HG03060 (cell line): ENCODE measurements around the gene EIF1AD.
"Not testable (repeated sequence)": the region's sequence is repeated elsewhere in the genome, so short reads cannot be mapped to it uniquely, and the experiment has no call there.

ENCODE experiments used
- ATAC-seq: cut with Tn5 transposase; IDR thresholded peaks from one replicate; pipeline ENCODE4 v1.9.1; 2021; ENCODE audit warnings: low read depth, moderate number of reproducible peaks; ENCODE audit not compliant: unreplicated experiment

Gene EIF1AD

GRCh38 chr11:65973439-65974110, 28.4 kb downstream of the EIF1AD start:
- no peak for ATAC-seq

GRCh38 chr11:65972116-65972515, 29.8 kb downstream of the EIF1AD start:
- ATAC-seq: no peak

- no peak for ATAC-seq
These were observed 33.1 kb downstream of the EIF1AD start for GRCh38 chr11:65968600-65969482.

GRCh38 chr11:65967329-65967934, 34.5 kb downstream of the EIF1AD start:
- ATAC-seq: no peak

GRCh38 chr11:65965986-65966762, 35.8 kb downstream of the EIF1AD start:
- ATAC-seq: no peak

GRCh38 chr11:65964906-65965305, 37.1 kb downstream of the EIF1AD start:
- ATAC-seq: no peak

- no peak for ATAC-seq
These were observed 39.8 kb downstream of the EIF1AD start for GRCh38 chr11:65962141-65962564.

- ATAC-seq: peak; percentile 83
These were observed 40.5 kb downstream of the EIF1AD start, which contains the start of gene SART1 for GRCh38 chr11:65961267-65962140. Gene SART1 (plus strand): TSS chr11:65961734. CDS start chr11:65961781, 47 bp downstream.

GRCh38 chr11:65960824-65961266, 41.1 kb downstream of the EIF1AD start:
- ATAC-seq: no peak

- ATAC-seq: no peak
These were observed 43.1 kb downstream of the EIF1AD start for GRCh38 chr11:65958774-65959420.

- ATAC-seq: no peak
These were observed 43.7 kb downstream of the EIF1AD start for GRCh38 chr11:65958291-65958690.

GRCh38 chr11:65954771-65955170, 47.2 kb downstream of the EIF1AD start:
- ATAC-seq: no peak

GRCh38 chr11:65953471-65953870, 48.5 kb downstream of the EIF1AD start:
- ATAC-seq: no peak

GRCh38 chr11:65952052-65952521, 49.9 kb downstream of the EIF1AD start:
- ATAC-seq: no peak

- ATAC-seq: not testable (repeated sequence)
These were observed 50.3 kb downstream of the EIF1AD start for GRCh38 chr11:65951641-65952040.

GRCh38 chr11:65950711-65951110, 51.2 kb downstream of the EIF1AD start:
- ATAC-seq: not testable (repeated sequence)

GRCh38 chr11:65947603-65948125, 54.3 kb downstream of the EIF1AD start:
- no peak for ATAC-seq

GRCh38 chr11:65947133-65947532, 54.8 kb downstream of the EIF1AD start:
- no peak for ATAC-seq

GRCh38 chr11:65946655-65947054, 55.3 kb downstream of the EIF1AD start:
- ATAC-seq: no peak
